GM12878 (cell line): ENCODE results near the gene MAST2. TPM values are rescaled to one million over a fixed set of nuclear protein-coding genes. Genes with fewer than 3 reads are reported as not detected.

Experiments used
- ATAC-seq: fragments of 200-7000 bp; cut with Tn5 transposase; 3 replicates; pipeline ENCODE4 v1.9.1; 2020; ENCODE audit warnings: mild to moderate bottlenecking, moderate library complexity
- BruUV-seq: library from RNA; stranded (reverse); fragments of 400-500 nt; replicated peaks from 2 replicates; lab custom pipeline; 2021; lab: Mats Ljungman, UMichigan
- CTCF ChIA-PET: fragments of 300-600 bp; sonication (Branson Sonifier 250); formaldehyde crosslinking; extraction: SDS; loops from one replicate; lab custom pipeline; 2021; ENCODE audit warnings: inconsistent platforms; lab: Yijun Ruan, JAX
- POLR2A ChIA-PET: fragments of 350-600 bp; formaldehyde crosslinking; extraction: SDS; loops from one replicate; lab custom pipeline; 2021; ENCODE audit warnings: inconsistent platforms; lab: Charles Lee
- RAD21 ChIA-PET: fragments of 300-600 bp; sonication (Branson Sonifier 250); formaldehyde crosslinking; loops from one replicate; lab custom pipeline; 2023; ENCODE audit warnings: antibody characterized with exemption; ENCODE audit not compliant: unreplicated experiment; lab: Charles Lee
- SMC1A ChIA-PET: fragments of 300-600 bp; sonication (Branson Sonifier 250); formaldehyde crosslinking; loops from one replicate; lab custom pipeline; 2023; ENCODE audit not compliant: unreplicated experiment, uncharacterized antibody; lab: Charles Lee
- DNase-seq: peaks from one replicate; pipeline ENCODE4 v3.0.0-alpha.2; 2011; ENCODE audit warnings: low read depth, low spot score
- FAIRE-seq: peaks from 3 replicates; lab custom pipeline; 2011; peaks lifted over from hg19 to GRCh38; lab: Jason Lieb, UNC
- H2AFZ ChIP-seq: 2 replicates; pipeline ENCODE4 v1.6.0; 2011; ENCODE audit warnings: low read depth, low read length, control low read depth; ENCODE audit not compliant: control insufficient read depth
- H3K27ac ChIP-seq: 2 replicates; pipeline ENCODE4 v1.5.1; 2011; ENCODE audit warnings: control low read depth; ENCODE audit not compliant: control insufficient read depth, insufficient read depth
- H3K27me3 ChIP-seq, 2 experiments: replicated peaks in 1 of 2; 2 replicates each; pipeline versions ENCODE4 v1.6.0 to v1.6.1; 2011; ENCODE audit warnings: low read length in 1 of 2; ENCODE audit not compliant: control insufficient read depth in 2 of 2, insufficient read depth in 2 of 2
- H3K36me3 ChIP-seq, 2 experiments: 2 replicates each; pipeline ENCODE4 v1.5.1; 2011; ENCODE audit warnings: low read length in 1 of 2; ENCODE audit not compliant: control insufficient read depth in 2 of 2, insufficient read depth in 2 of 2
- H3K4me1 ChIP-seq: 2 replicates; pipeline ENCODE4 v1.6.1; 2011; ENCODE audit warnings: mild to moderate bottlenecking, low read length, moderate library complexity, mixed read lengths; ENCODE audit not compliant: control insufficient read depth, insufficient read depth
- H3K4me2 ChIP-seq: 2 replicates; pipeline ENCODE4 v1.6.0; 2011; ENCODE audit warnings: control low read depth; ENCODE audit not compliant: control insufficient read depth, insufficient read depth
- H3K4me3 ChIP-seq: fragments of 200-600 bp; sonication (generic); 2 replicates; pipeline ENCODE4 v1.5.1; 2016
- H3K79me2 ChIP-seq: 2 replicates; pipeline ENCODE4 v1.6.0; 2011; ENCODE audit warnings: low read length; ENCODE audit not compliant: control insufficient read depth, insufficient read depth
- H3K9ac ChIP-seq: 2 replicates; pipeline ENCODE4 v1.8.0; 2011; ENCODE audit warnings: low read length, control low read depth, mixed read lengths; ENCODE audit not compliant: control insufficient read depth, insufficient read depth
- H3K9me3 ChIP-seq: replicated peaks from 3 replicates; pipeline ENCODE4 v1.5.1; 2011; ENCODE audit warnings: mild to moderate bottlenecking, low read length; ENCODE audit not compliant: control insufficient read depth, insufficient read depth
- H4K20me1 ChIP-seq: 2 replicates; pipeline ENCODE4 v1.6.0; 2011; ENCODE audit not compliant: control insufficient read depth, insufficient read depth
- ATF7 ChIP-seq: fragments of 450-650 bp; IDR thresholded peaks from 2 replicates; pipeline ENCODE4 v1.6.1; 2016; ENCODE audit warnings: low read depth, mild to moderate bottlenecking
- CBX3 ChIP-seq: fragments of 200-600 bp; sonication (generic); IDR thresholded peaks from 2 replicates; pipeline ENCODE4 v1.6.1; 2016; ENCODE audit warnings: low read depth, borderline replicate concordance
- EGR1 ChIP-seq, 2 experiments: IDR thresholded peaks; 1 replicate in 1 of 2; 2 replicates in 1 of 2; pipeline ENCODE4 v1.6.1; 2011 to 2012; ENCODE audit warnings: low read depth in 2 of 2, low read length in 2 of 2, borderline replicate concordance in 1 of 2, mild to moderate bottlenecking in 1 of 2, moderate library complexity in 1 of 2
- EP300 ChIP-seq, 2 experiments: fragments of 150-350 bp in 1 of 2; IDR thresholded peaks; 2 replicates each; pipeline ENCODE4 v1.6.1; 2011 to 2012; ENCODE audit warnings: low read depth in 2 of 2, low read length in 2 of 2, borderline replicate concordance in 1 of 2, improper control_type of control experiment in 1 of 2, inconsistent platforms in 1 of 2; ENCODE audit not compliant: control insufficient read depth in 1 of 2
- ESRRA ChIP-seq: IDR thresholded peaks from 2 replicates; pipeline ENCODE4 v1.6.1; 2012; ENCODE audit warnings: mild to moderate bottlenecking, low read length, improper control_type of control experiment
- GABPA ChIP-seq: IDR thresholded peaks from 2 replicates; pipeline ENCODE4 v1.6.1; 2014; ENCODE audit warnings: antibody characterized with exemption, low read depth, mild to moderate bottlenecking, inconsistent platforms
- IKZF2 ChIP-seq, 2 experiments: fragments of 450-650 bp; IDR thresholded peaks; 2 replicates each; pipeline ENCODE4 v1.6.1; 2017; ENCODE audit warnings: mild to moderate bottlenecking in 2 of 2, moderate library complexity in 2 of 2
- IRF4 ChIP-seq: IDR thresholded peaks from 2 replicates; pipeline ENCODE4 v1.6.1; 2011; ENCODE audit warnings: low read depth, low read length
- LARP7 ChIP-seq: fragments of 450-650 bp; IDR thresholded peaks from 2 replicates; pipeline ENCODE4 v1.6.1; 2017; ENCODE audit warnings: mild to moderate bottlenecking
- MAX ChIP-seq: IDR thresholded peaks from 2 replicates; pipeline ENCODE4 v1.6.1; 2012; ENCODE audit warnings: low read depth, low read length, improper control_type of control experiment
- MEF2A ChIP-seq: IDR thresholded peaks from 2 replicates; pipeline ENCODE4 v1.6.1; 2011; ENCODE audit warnings: low read depth, mild to moderate bottlenecking, low read length, moderate library complexity; ENCODE audit not compliant: insufficient read depth
- NR2C1 ChIP-seq: fragments of 450-650 bp; IDR thresholded peaks from 2 replicates; pipeline ENCODE4 v1.6.1; 2017; ENCODE audit warnings: antibody characterized with exemption, mild to moderate bottlenecking, moderate library complexity
- NRF1 ChIP-seq: conservative IDR thresholded peaks from 2 replicates; pipeline ENCODE4 v1.6.1; 2011; ENCODE audit warnings: mild to moderate bottlenecking, low read depth, low read length, improper control_type of control experiment
- PAX8 ChIP-seq: fragments of 450-650 bp; IDR thresholded peaks from 2 replicates; pipeline ENCODE4 v1.6.1; 2017; ENCODE audit warnings: mild to moderate bottlenecking, moderate library complexity
- SRF ChIP-seq, 2 experiments: IDR thresholded peaks; 2 replicates each; pipeline ENCODE4 v1.6.1; 2011; ENCODE audit warnings: low read depth in 2 of 2, low read length in 2 of 2, mild to moderate bottlenecking in 1 of 2, moderate library complexity in 1 of 2
- STAT3 ChIP-seq: IDR thresholded peaks from 2 replicates; pipeline ENCODE4 v1.6.1; 2011; ENCODE audit warnings: low read depth, low read length, improper control_type of control experiment
- in situ Hi-C: fragments of 300-500 bp; cut with MboI; formaldehyde crosslinking; loops from 9 replicates; pipeline ENCODE4 v1.14.3; 2018; ENCODE audit warnings: mixed read lengths
- intact Hi-C: fragments of 100-400 bp; cut with micrococcal nuclease; formaldehyde crosslinking; loops from one replicate; pipeline ENCODE4 v1.14.2; 2022; ENCODE audit not compliant: unreplicated experiment
- polyA plus RNA-seq, 11 experiments: library from polyadenylated mRNA; depleted of rRNA in 4 of 11; unstranded in 6 of 11; stranded (reverse) in 5 of 11; fragments of >200 nt; fragmentation: Nextera tagmentation in 4 of 11; fragmentation: Illumina TruSeq in 1 of 11; extraction: Ambion mirVana in 4 of 11; extraction: Trizol in 1 of 11; gene quantifications; 1 replicate in 1 of 11; 2 replicates in 10 of 11; pipeline versions ENCODE4 v1.2.1 to v1.2.3, GENCODE V29; 2011 to 2016; ENCODE audit warnings: inconsistent platforms in 2 of 11, missing spikeins in 2 of 11, low read depth in 1 of 11
- total RNA-seq, 4 experiments: library from RNA; depleted of rRNA in 3 of 4; stranded (reverse); fragments of >200 nt in 3 of 4; fragmentation: Illumina TruSeq in 1 of 4; extraction: Trizol in 1 of 4; gene quantifications; 2 replicates each; pipeline versions ENCODE4 v1.2.1 to v1.2.3, GENCODE V29; 2013 to 2021
- TF ChIP-seq, protein P1 (sequence below): fragments of 450-650 bp; IDR thresholded peaks from 2 replicates; pipeline ENCODE4 v1.6.1; 2017; ENCODE audit warnings: antibody characterized with exemption, mild to moderate bottlenecking, moderate library complexity
- TF ChIP-seq, protein P2 (sequence below): fragments of 450-650 bp; IDR thresholded peaks from 2 replicates; pipeline ENCODE4 v1.6.1; 2016; ENCODE audit warnings: mild to moderate bottlenecking
- TF ChIP-seq, protein P3 (sequence below): IDR thresholded peaks from 2 replicates; pipeline ENCODE4 v1.6.1; 2012; ENCODE audit warnings: mild to moderate bottlenecking, low read depth, low read length

Gene MAST2
- total and polyA plus RNA-seq, 10 of the 15 experiments (the other 5 are each of a cell fraction or from before 2014, with no cell fraction given) = 1.0 to 28.7 (median 13.8) TPM

DNA sequence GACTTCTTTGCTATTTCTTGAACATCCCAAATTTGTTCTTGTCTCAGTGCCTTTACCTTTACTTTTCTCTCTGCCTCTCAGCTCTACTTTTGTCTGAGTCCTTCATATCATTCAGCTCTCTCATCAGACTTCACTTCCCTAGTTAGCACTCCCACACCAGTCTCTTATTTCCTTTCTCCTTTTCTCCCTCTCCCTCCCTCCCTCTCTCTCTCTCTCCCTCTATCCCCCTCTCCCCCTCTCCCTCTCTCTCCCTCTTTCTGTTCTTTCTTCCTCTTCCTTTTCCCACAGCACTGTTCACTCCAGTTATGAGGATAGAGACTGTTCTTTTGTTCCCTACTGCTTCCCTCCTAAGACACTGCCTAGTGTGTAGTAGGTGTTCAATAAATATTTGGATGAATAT, 154.9 kb downstream of the MAST2 start:
- BruUV-seq = no TSS peak
- no peaks in the 10 kb centered on the region for H3K27me3 ChIP-seq
- RAD21 ChIA-PET = no interaction called here
- SMC1A ChIA-PET = interaction anchor here (0.7 kb wide), 1 partner anchor 13 kb away, joined by 4 read pairs; no protein-coding TSS in a partner anchor
- FAIRE-seq (no peak), ATAC-seq (no peak), DNase-seq (no peak)
- no peak overlapping the region for H2AFZ ChIP-seq
- no peak overlapping the region for H3K4me2 ChIP-seq
- intact Hi-C loops (no loop called here), in situ Hi-C loops (no loop called here)
- H3K27ac ChIP-seq = no peak overlapping the region
- H3K4me1 ChIP-seq = no peaks in the 10 kb centered on the region
- no peak overlapping the region for H3K9ac ChIP-seq
- H3K36me3 ChIP-seq = no peaks in the 10 kb centered on the region; a peak in 2 of 4 replicates
- H4K20me1 ChIP-seq = no peaks in the 10 kb centered on the region
- H3K9me3 ChIP-seq = no peaks in the 10 kb centered on the region
- H3K79me2 ChIP-seq = no peaks in the 10 kb centered on the region
- CTCF ChIA-PET = interaction anchor here (0.6 kb wide), 1 partner anchor 53 kb away, joined by 3 read pairs; no protein-coding TSS in a partner anchor
- POLR2A ChIA-PET = interaction anchor here (0.6 kb wide), 1 partner anchor 89 kb away, joined by 4 read pairs; no protein-coding TSS in a partner anchor
- no peak overlapping the region for H3K4me3 ChIP-seq
- TF ChIP-seq STAT3 (no peak), ATF7 (no peak), CBX3 (no peak), MAX (no peak), IRF4 (no peak), ESRRA (no peak), IKZF2 (IDR thresholded peaks at IDR 0.05) (no peak), MEF2A (no peak), NRF1 (no peak), NR2C1 (no peak), SRF (IDR thresholded peaks at IDR 0.05; ENCODE audit: low read depth in 2 of 2, low read length in 2 of 2) (no peak), EGR1 (IDR thresholded peaks at IDR 0.05; ENCODE audit: borderline replicate concordance in 1 of 2, low read depth in 2 of 2, low read length in 2 of 2) (no peak), EP300 (IDR thresholded peaks at IDR 0.05; ENCODE audit: borderline replicate concordance in 1 of 2, control insufficient read depth in 1 of 2, low read depth in 2 of 2, low read length in 2 of 2) (no peak), LARP7 (no peak), GABPA (no peak), PAX8 (no peak)
- TF ChIP-seq, protein P1, sequence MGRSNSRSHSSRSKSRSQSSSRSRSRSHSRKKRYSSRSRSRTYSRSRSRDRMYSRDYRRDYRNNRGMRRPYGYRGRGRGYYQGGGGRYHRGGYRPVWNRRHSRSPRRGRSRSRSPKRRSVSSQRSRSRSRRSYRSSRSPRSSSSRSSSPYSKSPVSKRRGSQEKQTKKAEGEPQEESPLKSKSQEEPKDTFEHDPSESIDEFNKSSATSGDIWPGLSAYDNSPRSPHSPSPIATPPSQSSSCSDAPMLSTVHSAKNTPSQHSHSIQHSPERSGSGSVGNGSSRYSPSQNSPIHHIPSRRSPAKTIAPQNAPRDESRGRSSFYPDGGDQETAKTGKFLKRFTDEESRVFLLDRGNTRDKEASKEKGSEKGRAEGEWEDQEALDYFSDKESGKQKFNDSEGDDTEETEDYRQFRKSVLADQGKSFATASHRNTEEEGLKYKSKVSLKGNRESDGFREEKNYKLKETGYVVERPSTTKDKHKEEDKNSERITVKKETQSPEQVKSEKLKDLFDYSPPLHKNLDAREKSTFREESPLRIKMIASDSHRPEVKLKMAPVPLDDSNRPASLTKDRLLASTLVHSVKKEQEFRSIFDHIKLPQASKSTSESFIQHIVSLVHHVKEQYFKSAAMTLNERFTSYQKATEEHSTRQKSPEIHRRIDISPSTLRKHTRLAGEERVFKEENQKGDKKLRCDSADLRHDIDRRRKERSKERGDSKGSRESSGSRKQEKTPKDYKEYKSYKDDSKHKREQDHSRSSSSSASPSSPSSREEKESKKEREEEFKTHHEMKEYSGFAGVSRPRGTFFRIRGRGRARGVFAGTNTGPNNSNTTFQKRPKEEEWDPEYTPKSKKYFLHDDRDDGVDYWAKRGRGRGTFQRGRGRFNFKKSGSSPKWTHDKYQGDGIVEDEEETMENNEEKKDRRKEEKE = no peak
- TF ChIP-seq, protein P2, sequence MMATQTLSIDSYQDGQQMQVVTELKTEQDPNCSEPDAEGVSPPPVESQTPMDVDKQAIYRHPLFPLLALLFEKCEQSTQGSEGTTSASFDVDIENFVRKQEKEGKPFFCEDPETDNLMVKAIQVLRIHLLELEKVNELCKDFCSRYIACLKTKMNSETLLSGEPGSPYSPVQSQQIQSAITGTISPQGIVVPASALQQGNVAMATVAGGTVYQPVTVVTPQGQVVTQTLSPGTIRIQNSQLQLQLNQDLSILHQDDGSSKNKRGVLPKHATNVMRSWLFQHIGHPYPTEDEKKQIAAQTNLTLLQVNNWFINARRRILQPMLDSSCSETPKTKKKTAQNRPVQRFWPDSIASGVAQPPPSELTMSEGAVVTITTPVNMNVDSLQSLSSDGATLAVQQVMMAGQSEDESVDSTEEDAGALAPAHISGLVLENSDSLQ = no peak
- TF ChIP-seq, protein P3, sequence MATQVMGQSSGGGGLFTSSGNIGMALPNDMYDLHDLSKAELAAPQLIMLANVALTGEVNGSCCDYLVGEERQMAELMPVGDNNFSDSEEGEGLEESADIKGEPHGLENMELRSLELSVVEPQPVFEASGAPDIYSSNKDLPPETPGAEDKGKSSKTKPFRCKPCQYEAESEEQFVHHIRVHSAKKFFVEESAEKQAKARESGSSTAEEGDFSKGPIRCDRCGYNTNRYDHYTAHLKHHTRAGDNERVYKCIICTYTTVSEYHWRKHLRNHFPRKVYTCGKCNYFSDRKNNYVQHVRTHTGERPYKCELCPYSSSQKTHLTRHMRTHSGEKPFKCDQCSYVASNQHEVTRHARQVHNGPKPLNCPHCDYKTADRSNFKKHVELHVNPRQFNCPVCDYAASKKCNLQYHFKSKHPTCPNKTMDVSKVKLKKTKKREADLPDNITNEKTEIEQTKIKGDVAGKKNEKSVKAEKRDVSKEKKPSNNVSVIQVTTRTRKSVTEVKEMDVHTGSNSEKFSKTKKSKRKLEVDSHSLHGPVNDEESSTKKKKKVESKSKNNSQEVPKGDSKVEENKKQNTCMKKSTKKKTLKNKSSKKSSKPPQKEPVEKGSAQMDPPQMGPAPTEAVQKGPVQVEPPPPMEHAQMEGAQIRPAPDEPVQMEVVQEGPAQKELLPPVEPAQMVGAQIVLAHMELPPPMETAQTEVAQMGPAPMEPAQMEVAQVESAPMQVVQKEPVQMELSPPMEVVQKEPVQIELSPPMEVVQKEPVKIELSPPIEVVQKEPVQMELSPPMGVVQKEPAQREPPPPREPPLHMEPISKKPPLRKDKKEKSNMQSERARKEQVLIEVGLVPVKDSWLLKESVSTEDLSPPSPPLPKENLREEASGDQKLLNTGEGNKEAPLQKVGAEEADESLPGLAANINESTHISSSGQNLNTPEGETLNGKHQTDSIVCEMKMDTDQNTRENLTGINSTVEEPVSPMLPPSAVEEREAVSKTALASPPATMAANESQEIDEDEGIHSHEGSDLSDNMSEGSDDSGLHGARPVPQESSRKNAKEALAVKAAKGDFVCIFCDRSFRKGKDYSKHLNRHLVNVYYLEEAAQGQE = no peak
